A549 (cell line): ENCODE data around the gene CREB1. TPM values are rescaled to one million over a fixed set of nuclear protein-coding genes. Genes with fewer than 3 reads are reported as not detected.

Experiments
- ATAC-seq, 2 experiments: fragments of 200-7000 bp in 1 of 2; fragments of >200 bp in 1 of 2; cut with Nextera tagmentation in 1 of 2; cut with Tn5 transposase in 1 of 2; 3 replicates each; pipeline versions ENCODE4 v1.8.0 to v1.9.1; 2018 to 2020; ENCODE audit warnings: mild to moderate bottlenecking in 1 of 2, moderate library complexity in 1 of 2
- CTCF ChIA-PET: fragments of 300-600 bp; sonication (Branson Sonifier 250); formaldehyde crosslinking; extraction: SDS; loops from one replicate; lab custom pipeline; 2021; ENCODE audit warnings: antibody characterized with exemption, inconsistent platforms; lab: Yijun Ruan, JAX
- POLR2A ChIA-PET: fragments of 350-600 bp; formaldehyde crosslinking; extraction: SDS; loops from one replicate; lab custom pipeline; 2021; ENCODE audit warnings: antibody characterized with exemption, inconsistent platforms; lab: Yijun Ruan, JAX
- DNase-seq, 2 experiments: peaks; one replicate each; pipeline versions ENCODE4 v3.0.0 to v3.0.0-alpha.2; 2011 to 2016; ENCODE audit warnings: low read depth in 1 of 2, low spot score in 1 of 2
- FAIRE-seq: peaks from 2 replicates; lab custom pipeline; 2011; peaks lifted over from hg19 to GRCh38; lab: Jason Lieb, UNC
- H3K27ac ChIP-seq, 2 experiments: fragments of >200 bp; sonication (Bioruptor Twin); formaldehyde crosslinking; 3 replicates each; pipeline ENCODE4 v1.5.1; 2016 to 2017
- H3K4me1 ChIP-seq: fragments of >200 bp; sonication (Bioruptor Twin); formaldehyde crosslinking; 3 replicates; pipeline ENCODE4 v1.6.1; 2016
- H3K4me2 ChIP-seq: fragments of >200 bp; sonication (Bioruptor Twin); formaldehyde crosslinking; 3 replicates; pipeline ENCODE4 v1.6.1; 2016
- H3K4me3 ChIP-seq: fragments of >200 bp; sonication (Bioruptor Twin); formaldehyde crosslinking; 3 replicates; pipeline ENCODE4 v1.5.1; 2016
- H3K9me3 ChIP-seq: fragments of >200 bp; sonication (Bioruptor Twin); formaldehyde crosslinking; 3 replicates; pipeline ENCODE4 v1.6.1; 2016
- CBX2 ChIP-seq: fragments of 200-600 bp; sonication (generic); IDR thresholded peaks from 2 replicates; pipeline ENCODE4 v1.6.1; 2016; ENCODE audit warnings: low read depth, mild to moderate bottlenecking, borderline replicate concordance
- CHD4 ChIP-seq: fragments of 200-600 bp; sonication (generic); IDR thresholded peaks from 2 replicates; pipeline ENCODE4 v1.6.1; 2016; ENCODE audit warnings: antibody characterized with exemption, mild to moderate bottlenecking, borderline replicate concordance
- EHF ChIP-seq: fragments of 250-450 bp; sonication (Bioruptor Pico); IDR thresholded peaks from 2 replicates; pipeline ENCODE4 v1.5.0; 2020; ENCODE audit warnings: mild to moderate bottlenecking
- FOSL2 ChIP-seq, 2 experiments: fragments of 450-650 bp in 1 of 2; fragments of >200 bp in 1 of 2; sonication (Bioruptor Twin) in 1 of 2; formaldehyde crosslinking; IDR thresholded peaks; 2 replicates each; pipeline versions ENCODE4 v1.5.0 to v1.6.1; 2016 to 2020; ENCODE audit warnings: mild to moderate bottlenecking in 1 of 2, moderate library complexity in 1 of 2
- GATA3 ChIP-seq: IDR thresholded peaks from 2 replicates; pipeline ENCODE4 v1.6.1; 2012; ENCODE audit warnings: borderline replicate concordance
- HOXB13 ChIP-seq: fragments of 250-450 bp; sonication (Bioruptor Pico); IDR thresholded peaks from 2 replicates; pipeline ENCODE4 v1.5.0; 2020; ENCODE audit warnings: low read depth, mild to moderate bottlenecking, moderate library complexity
- JUNB ChIP-seq: fragments of >200 bp; sonication (Bioruptor Twin); formaldehyde crosslinking; IDR thresholded peaks from 2 replicates; pipeline ENCODE4 v1.6.1; 2016
- MAFK ChIP-seq: fragments of 450-650 bp; IDR thresholded peaks from 2 replicates; pipeline ENCODE4 v1.6.1; 2014; ENCODE audit not compliant: partially characterized antibody
- MAX ChIP-seq: IDR thresholded peaks from 2 replicates; pipeline ENCODE4 v1.6.1; 2012
- MYC ChIP-seq: IDR thresholded peaks from 2 replicates; pipeline ENCODE4 v1.6.1; 2012; ENCODE audit warnings: mild to moderate bottlenecking, inconsistent platforms, low read length, improper control_type of control experiment, borderline replicate concordance
- RARB ChIP-seq: fragments of 250-450 bp; sonication (Bioruptor Pico); IDR thresholded peaks from 2 replicates; pipeline ENCODE4 v1.8.0; 2021; ENCODE audit warnings: mild to moderate bottlenecking, moderate library complexity
- RCOR1 ChIP-seq: fragments of 150-350 bp; IDR thresholded peaks from 2 replicates; pipeline ENCODE4 v1.6.1; 2014; ENCODE audit warnings: antibody characterized with exemption, low read length, low read depth
- SMC3 ChIP-seq: fragments of >200 bp; sonication (Bioruptor Twin); formaldehyde crosslinking; IDR thresholded peaks from 3 replicates; pipeline ENCODE4 v1.6.1; 2018; ENCODE audit warnings: inconsistent platforms
- SREBF2 ChIP-seq: fragments of 450-650 bp; IDR thresholded peaks from 2 replicates; pipeline ENCODE4 v1.6.1; 2014; ENCODE audit warnings: mild to moderate bottlenecking, moderate library complexity
- TFCP2L1 ChIP-seq: fragments of 250-450 bp; sonication (Bioruptor Pico); IDR thresholded peaks from 2 replicates; pipeline ENCODE4 v1.5.0; 2021; ENCODE audit warnings: mild to moderate bottlenecking
- WGBS: methylation state at CpG from one replicate; pipeline ENCODE4 v1.1.6; 2017; ENCODE audit errors: missing lambda C conversion rate; 5-methylcytosine and 5-hydroxymethylcytosine counted together
- polyA plus RNA-seq, 4 experiments: library from polyadenylated mRNA; depleted of rRNA in 3 of 4; stranded (reverse); fragments of >200 nt; fragmentation: RNase III in 1 of 4; extraction: RNeasy Plus Mini Kit Qiagen cat#74134 plus additional on column Dnase treatment in 1 of 4; gene quantifications; 2 replicates in 3 of 4; 3 replicates in 1 of 4; pipeline ENCODE4 v1.2.3, GENCODE V29; 2011 to 2017
- TF ChIP-seq, protein P1 (sequence below): IDR thresholded peaks from 2 replicates; pipeline ENCODE4 v1.6.1; 2012; ENCODE audit warnings: low read depth, borderline replicate concordance

Gene CREB1
- polyA plus RNA-seq, 2 of the 4 experiments (the other 2 are of a cell fraction), result 14.3 to 42.5 TPM

DNA sequence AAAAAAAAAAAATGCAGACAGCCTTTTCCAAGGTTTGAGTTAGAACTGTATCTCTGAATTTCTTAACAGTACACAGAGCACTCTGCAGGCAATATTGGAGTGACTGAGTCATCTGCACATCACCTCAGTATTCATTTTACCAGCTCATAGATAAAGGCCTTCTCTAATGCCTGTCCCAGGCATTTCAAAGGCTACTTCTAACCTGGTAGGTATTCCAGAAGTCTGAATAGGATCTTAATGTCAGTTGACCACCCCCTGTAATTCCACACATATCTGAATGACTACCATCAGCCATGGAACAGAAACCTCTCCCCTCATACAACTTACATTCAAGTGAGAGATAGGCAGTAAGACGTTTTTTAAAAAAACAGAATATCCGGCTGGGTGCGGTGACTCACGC lies 86.4 kb downstream of the CREB1 start:
- DNase-seq (no peak), FAIRE-seq (no peak), ATAC-seq (peak; percentile 22 to 52; a peak in 3 of 6 replicates)
- H3K4me3 ChIP-seq, result no peak overlapping the region
- H3K4me1 ChIP-seq, result peaks cover 27% of the 10 kb centered on the region
- no peaks in the 10 kb centered on the region for H3K9me3 ChIP-seq
- H3K4me2 ChIP-seq, result peak overlapping the region; percentile 75
- CTCF ChIA-PET, result interaction anchor here (0.7 to 2.2 kb wide), 3 partner anchors 10 to 460 kb away, joined by 3 to 10 read pairs (median 3); no protein-coding TSS in a partner anchor
- 56% methylated on average over 4 of the region's 4 CpGs for WGBS
- peak overlapping the region; percentile 64 to 86 for H3K27ac ChIP-seq
- no peak for TF ChIP-seq GATA3
- TF ChIP-seq FOSL2 (IDR thresholded peaks at IDR 0.05), result no peak
- peak; percentile 26; the same call in 1 of the 2 replicates for TF ChIP-seq FOSL2 (CRISPR knock-in tag; IDR thresholded peaks at IDR 0.05)
- POLR2A ChIA-PET, result interaction anchor here (2.5 kb wide), 1 partner anchor 9 kb away, joined by 7 read pairs; the partner anchor contains the start of gene METTL21A

GRCh38 chr2:207617011-207617671 lies 87.4 kb downstream of the CREB1 start:
- peak overlapping the region; percentile 75 for H3K4me2 ChIP-seq
- no peaks in the 10 kb centered on the region for H3K9me3 ChIP-seq
- 4% methylated on average over 6 of the region's 6 CpGs for WGBS
- peak; percentile 88 to 90 for ATAC-seq
- H3K4me1 ChIP-seq, result peaks cover 27% of the 10 kb centered on the region
- POLR2A ChIA-PET, result interaction anchor here (2.5 kb wide), 1 partner anchor 8 kb away, joined by 7 read pairs; the partner anchor contains the start of gene METTL21A
- TF ChIP-seq TFCP2L1 (CRISPR knock-in tag) (no peak), JUNB (peak; percentile 56; the same call in 1 of the 2 replicates), MAX (peak; percentile 64; the same call in 1 of the 2 replicates), CHD4 (no peak), HOXB13 (peak; percentile 33; the same call in 1 of the 2 replicates), MAFK (peak; percentile 84), RARB (CRISPR knock-in tag) (0 out of 2 replicates have a peak, but pooled peaks have one; percentile 60), FOSL2 (IDR thresholded peaks at IDR 0.05) (no peak), FOSL2 (CRISPR knock-in tag; IDR thresholded peaks at IDR 0.05) (peak; percentile 80)
- no peak for FAIRE-seq
- no peak overlapping the region for H3K4me3 ChIP-seq
- CTCF ChIA-PET, result interaction anchor here (0.9 to 1.1 kb wide), 3 partner anchors 9 to 93 kb away, joined by 3 read pairs; no protein-coding TSS in a partner anchor
- H3K27ac ChIP-seq, result peak overlapping the region; percentile 64 to 86
- peak; percentile 64 for DNase-seq

DNA sequence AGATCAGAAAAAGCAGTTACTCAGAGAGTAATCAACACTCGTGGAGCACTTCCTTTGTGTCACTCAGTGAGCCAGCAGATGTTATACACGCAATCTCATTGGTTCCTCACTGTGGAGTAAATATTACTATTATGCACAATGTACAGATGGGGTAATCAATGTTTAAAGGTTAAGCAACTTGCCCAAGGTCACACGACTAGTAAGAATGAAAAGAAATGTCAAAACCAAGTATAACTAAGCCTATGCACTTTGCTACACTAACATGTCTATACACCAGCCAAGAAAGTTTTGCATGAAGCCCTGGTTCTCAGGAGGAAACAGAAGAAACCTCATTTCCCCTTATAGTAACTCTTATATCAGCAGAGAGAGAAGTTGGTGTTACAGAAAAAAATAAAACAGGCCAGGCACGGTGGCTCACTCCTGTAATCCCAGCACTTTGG lies 90.0 kb downstream of the CREB1 start:
- peaks cover 33% of the 10 kb centered on the region for H3K4me1 ChIP-seq
- ChIA-PET POLR2A (interaction anchor here (0.8 kb wide), 1 partner anchor 90 kb away, joined by 3 read pairs; the partner anchor contains the start of gene CREB1), CTCF (no interaction called here)
- TF ChIP-seq SMC3, result no peak
- TF ChIP-seq SREBF2, result no peak
- H3K4me2 ChIP-seq, result no peak overlapping the region
- WGBS, result 57% methylated on average over 4 of the region's 4 CpGs
- FAIRE-seq (no peak), DNase-seq (no peak), ATAC-seq (no peak)
- H3K4me3 ChIP-seq, result no peak overlapping the region
- no peaks in the 10 kb centered on the region for H3K9me3 ChIP-seq
- no peak overlapping the region for H3K27ac ChIP-seq

DNA sequence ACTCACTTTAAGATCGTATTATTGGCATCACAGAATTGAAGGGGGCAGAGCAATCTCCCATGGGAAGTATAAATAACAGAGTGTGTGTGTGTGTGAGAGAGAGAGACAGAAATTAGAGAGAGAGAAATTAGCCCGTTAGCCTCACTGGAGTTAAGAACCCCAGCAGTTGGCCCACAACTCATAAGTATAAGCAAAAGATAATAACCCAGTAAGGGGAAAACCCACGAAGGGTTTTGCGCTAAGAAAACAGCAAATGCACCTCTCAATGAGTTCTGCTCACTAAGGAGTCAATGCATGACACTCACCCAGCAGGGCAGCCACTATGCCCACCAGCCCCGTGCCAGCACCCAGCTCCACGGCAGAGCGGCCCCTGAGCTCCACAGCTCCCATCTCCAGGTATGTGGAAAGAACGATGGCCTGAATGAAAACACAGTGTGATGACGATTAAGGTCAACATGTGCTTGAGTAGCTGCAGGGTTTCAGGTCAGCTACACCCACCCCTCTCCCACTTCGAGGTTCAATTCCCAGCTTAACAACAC lies 91.8 kb downstream of the CREB1 start:
- FAIRE-seq, result no peak
- no peak overlapping the region for H3K4me2 ChIP-seq
- TF ChIP-seq SMC3 (no peak), EHF (CRISPR knock-in tag) (no peak), CBX2 (no peak), RCOR1 (no peak), MYC (no peak)
- TF ChIP-seq, protein P1, sequence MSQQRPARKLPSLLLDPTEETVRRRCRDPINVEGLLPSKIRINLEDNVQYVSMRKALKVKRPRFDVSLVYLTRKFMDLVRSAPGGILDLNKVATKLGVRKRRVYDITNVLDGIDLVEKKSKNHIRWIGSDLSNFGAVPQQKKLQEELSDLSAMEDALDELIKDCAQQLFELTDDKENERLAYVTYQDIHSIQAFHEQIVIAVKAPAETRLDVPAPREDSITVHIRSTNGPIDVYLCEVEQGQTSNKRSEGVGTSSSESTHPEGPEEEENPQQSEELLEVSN, result no peak
- TF ChIP-seq, all 56 proteins: peak for 0
- Histone ChIP-seq H3K9me3 (no peaks in the 10 kb centered on the region), H3K4me3 (no peak overlapping the region), H3K4me1 (peaks cover 25% of the 10 kb centered on the region), H3K27ac (no peak overlapping the region)
- CTCF ChIA-PET, result interaction anchor here (0.7 to 1.4 kb wide), 3 partner anchors 12 to 148 kb away, joined by 3 read pairs; partner anchors contain the start of gene FZD5
- DNase-seq, result no peak
- WGBS, result 89% methylated on average over 10 of the region's 10 CpGs
- POLR2A ChIA-PET, result interaction anchor here (0.7 to 1.3 kb wide), 3 partner anchors 90 to 633 kb away, joined by 3 to 6 read pairs (median 5); partner anchors contain the start of genes CCNYL1 and CREB1
- no peak for ATAC-seq
